ENCODE data around the gene THUMPD2. TPM values are rescaled to one million over a fixed set of nuclear protein-coding genes. Genes with fewer than 3 reads are reported as not detected.

The THUMPD2 gene
- total RNA-seq, 4 donors from 2014 or later = 6.2 to 18.6 (median 11.8) TPM

GRCh38 chr2:39696101-39696553 is 82.9 kb downstream of the THUMPD2 start:
- no peak for TF ChIP-seq CTCF (IDR thresholded peaks at IDR 0.05; ENCODE audit: low read depth)

- no peak for TF ChIP-seq CTCF (IDR thresholded peaks at IDR 0.05; ENCODE audit: low read depth)
These were observed 85.8 kb downstream of the THUMPD2 start for GRCh38 chr2:39693245-39693644.

GRCh38 chr2:39689876-39690275 is 89.2 kb downstream of the THUMPD2 start:
- no peak for TF ChIP-seq CTCF (IDR thresholded peaks at IDR 0.05; ENCODE audit: low read depth)

- TF ChIP-seq CTCF (IDR thresholded peaks at IDR 0.05; ENCODE audit: low read depth) = no peak
These were observed 89.7 kb downstream of the THUMPD2 start for GRCh38 chr2:39689272-39689841.

GRCh38 chr2:39688181-39688580 is 90.9 kb downstream of the THUMPD2 start:
- no peak for TF ChIP-seq CTCF (IDR thresholded peaks at IDR 0.05; ENCODE audit: low read depth)

GRCh38 chr2:39686456-39686855 is 92.6 kb downstream of the THUMPD2 start:
- no peak for TF ChIP-seq CTCF (IDR thresholded peaks at IDR 0.05; ENCODE audit: low read depth)

Other genes starting within 250 kb of the THUMPD2 start
- 1 to 10 TPM; 2.5 to 6.2 (median 4.0) TPM for gene TMEM178A, start 113.3 kb downstream of the THUMPD2 start, total RNA-seq

All from subcutaneous adipose tissue (tissue), 4 donors.